GM23338 (cell line): ENCODE measurements around the gene HPF1. TPM values are rescaled to one million over a fixed set of nuclear protein-coding genes. Genes with fewer than 3 reads are reported as not detected.

Experiments used
- ATAC-seq: fragments of 200-7000 bp; cut with Tn5 transposase; 3 replicates; pipeline ENCODE4 v1.9.1; 2020
- DNase-seq: peaks from one replicate; pipeline ENCODE4 v3.0.0-alpha.2; 2015; ENCODE audit warnings: low spot score
- H2AFZ ChIP-seq: fragments of 200-600 bp; sonication (generic); 2 replicates; pipeline ENCODE4 v1.8.0; 2016; ENCODE audit warnings: antibody characterized with exemption, mild to moderate bottlenecking, moderate library complexity
- H3F3A ChIP-seq: fragments of 200-600 bp; sonication (generic); replicated peaks from 2 replicates; pipeline ENCODE4 v1.8.0; 2017; ENCODE audit warnings: antibody characterized with exemption, mixed run types, low read depth
- H3K27ac ChIP-seq: fragments of 200-600 bp; sonication (generic); 2 replicates; pipeline ENCODE4 v1.6.1; 2016; ENCODE audit warnings: low read depth
- H3K27me3 ChIP-seq: fragments of 200-600 bp; sonication (generic); 2 replicates; pipeline ENCODE4 v1.8.0; 2016; ENCODE audit warnings: mild to moderate bottlenecking, mixed run types, moderate library complexity; ENCODE audit not compliant: insufficient read depth
- H3K36me3 ChIP-seq: fragments of 200-600 bp; sonication (generic); 2 replicates; pipeline ENCODE4 v1.8.0; 2016; ENCODE audit warnings: mild to moderate bottlenecking; ENCODE audit not compliant: insufficient read depth
- H3K4me1 ChIP-seq: fragments of 200-600 bp; sonication (generic); 2 replicates; pipeline ENCODE4 v1.8.0; 2016; ENCODE audit warnings: mild to moderate bottlenecking, moderate library complexity; ENCODE audit not compliant: insufficient read depth
- H3K4me2 ChIP-seq: fragments of 200-600 bp; sonication (generic); 2 replicates; pipeline ENCODE4 v1.7.1; 2017; ENCODE audit warnings: mixed run types
- H3K4me3 ChIP-seq: fragments of 200-600 bp; sonication (generic); 2 replicates; pipeline ENCODE4 v1.6.1; 2016; ENCODE audit warnings: mixed run types
- H3K79me2 ChIP-seq: fragments of 200-600 bp; sonication (generic); replicated peaks from 2 replicates; pipeline ENCODE4 v1.8.0; 2017; ENCODE audit warnings: mild to moderate bottlenecking; ENCODE audit not compliant: insufficient read depth
- H3K9me2 ChIP-seq: fragments of 200-600 bp; sonication (generic); 2 replicates; pipeline ENCODE4 v1.8.0; 2017; ENCODE audit not compliant: insufficient read depth
- H4K20me1 ChIP-seq: fragments of 200-600 bp; sonication (generic); replicated peaks from 2 replicates; pipeline ENCODE4 v1.8.0; 2017; ENCODE audit warnings: mild to moderate bottlenecking; ENCODE audit not compliant: insufficient read depth
- H3K27ac Mint-ChIP-seq: 2 replicates; pipeline ENCODE4 v1.8.0; 2020; ENCODE audit warnings: inconsistent platforms, mild to moderate bottlenecking, moderate library complexity, mixed read lengths
- H3K27me3 Mint-ChIP-seq: 3 replicates; pipeline ENCODE4 v1.8.0; 2022; ENCODE audit warnings: low read depth, mild to moderate bottlenecking, moderate library complexity, mixed read lengths, inconsistent platforms; ENCODE audit not compliant: insufficient read depth, poor library complexity
- H3K36me3 Mint-ChIP-seq: 3 replicates; pipeline ENCODE4 v1.8.0; 2021; ENCODE audit warnings: low read depth, mild to moderate bottlenecking, inconsistent platforms, moderate library complexity, mixed read lengths
- H3K4me1 Mint-ChIP-seq: 3 replicates; pipeline ENCODE4 v1.8.0; 2020; ENCODE audit warnings: mild to moderate bottlenecking, inconsistent platforms, mixed read lengths
- H3K4me3 Mint-ChIP-seq: 3 replicates; pipeline ENCODE4 v1.8.0; 2021; ENCODE audit warnings: moderate library complexity, mild to moderate bottlenecking, inconsistent platforms, mixed read lengths
- H3K9me3 Mint-ChIP-seq: 3 replicates; pipeline ENCODE4 v1.8.0; 2020; ENCODE audit warnings: moderate library complexity, mild to moderate bottlenecking, inconsistent platforms, mixed read lengths
- EZH2 ChIP-seq: fragments of 200-600 bp; sonication (generic); IDR thresholded peaks from one replicate; pipeline ENCODE4 v1.8.0; 2017; ENCODE audit warnings: antibody characterized with exemption, mild to moderate bottlenecking, low read depth; ENCODE audit not compliant: unreplicated experiment
- EZH2phosphoT487 ChIP-seq: fragments of 200-600 bp; sonication (generic); IDR thresholded peaks from one replicate; pipeline ENCODE4 v1.8.1; 2018; ENCODE audit warnings: antibody characterized with exemption; ENCODE audit not compliant: unreplicated experiment
- JUNB ChIP-seq: IDR thresholded peaks from one replicate; pipeline ENCODE4 v1.6.1; 2016; ENCODE audit warnings: antibody characterized with exemption; ENCODE audit not compliant: unreplicated experiment
- NANOG ChIP-seq: IDR thresholded peaks from 2 replicates; pipeline ENCODE4 v1.6.1; 2016; ENCODE audit warnings: antibody characterized with exemption, borderline replicate concordance
- POLR2AphosphoS5 ChIP-seq: IDR thresholded peaks from 2 replicates; pipeline ENCODE4 v1.6.1; 2016; ENCODE audit warnings: antibody characterized with exemption, low read depth
- REST ChIP-seq: IDR thresholded peaks from one replicate; pipeline ENCODE4 v1.6.1; 2018; ENCODE audit warnings: antibody characterized with exemption; ENCODE audit not compliant: unreplicated experiment
- STAT1 ChIP-seq: IDR thresholded peaks from one replicate; pipeline ENCODE4 v1.6.1; 2016; ENCODE audit warnings: antibody characterized with exemption; ENCODE audit not compliant: unreplicated experiment
- ZNF114 ChIP-seq: fragments of 250-450 bp; sonication (Bioruptor Pico); IDR thresholded peaks from 2 replicates; pipeline ENCODE4 v1.5.0; 2020; ENCODE audit warnings: mild to moderate bottlenecking, moderate library complexity
- ZNF331 ChIP-seq: fragments of 250-450 bp; sonication (Bioruptor Pico); IDR thresholded peaks from 2 replicates; pipeline ENCODE4 v1.5.0; 2020; ENCODE audit warnings: low read depth, mild to moderate bottlenecking, moderate library complexity
- polyA plus RNA-seq: library from polyadenylated mRNA; unstranded; fragments of >200 nt; fragmentation: Nextera tagmentation; extraction: Ambion mirVana; gene quantifications from 2 replicates; pipeline ENCODE4 v1.2.1, GENCODE V29; 2016
- total RNA-seq: library from RNA; depleted of rRNA; stranded (reverse); fragments of >200 nt; shearing (Covaris generic); gene quantifications from 2 replicates; pipeline ENCODE4 v1.2.3, GENCODE V29; 2014; rRNA removed

The HPF1 gene
- total and polyA plus RNA-seq, 2 experiments from 2014 or later = 57.6 to 128 TPM

DNA sequence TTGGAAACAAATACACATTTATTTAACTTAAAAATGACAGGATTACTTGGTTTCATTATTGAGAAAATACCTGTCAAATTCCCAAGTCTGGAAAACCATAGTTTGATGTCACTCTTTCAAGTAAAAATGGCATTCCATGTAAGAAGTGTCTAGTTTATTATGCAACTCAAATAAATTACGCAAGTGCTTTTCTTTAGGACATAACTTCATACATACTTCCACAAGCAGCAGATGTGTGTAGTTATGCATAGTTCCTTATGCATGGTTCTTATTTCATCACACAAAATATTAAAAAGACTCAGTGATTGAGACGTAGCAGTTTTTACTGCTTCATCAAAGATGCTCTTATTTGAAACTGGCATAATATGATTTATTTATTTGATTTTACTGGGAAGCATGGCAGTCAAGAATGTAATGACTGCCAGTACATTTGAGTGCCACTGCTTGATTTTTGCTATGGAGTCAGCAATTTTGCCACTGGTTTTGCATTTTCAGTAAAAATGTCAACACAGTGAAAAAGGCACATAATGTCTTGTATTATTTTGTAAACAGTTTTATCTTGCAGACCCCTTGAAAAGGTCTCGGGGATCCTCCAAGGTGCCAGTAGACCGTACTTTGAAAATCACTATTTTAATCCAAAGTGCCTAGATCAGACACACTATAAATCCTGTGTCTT lies 75.2 kb downstream of the HPF1 start:
- Histone ChIP-seq H3K4me1 (no peaks in the 10 kb centered on the region), H3K4me2 (no peak overlapping the region), H4K20me1 (no peaks in the 10 kb centered on the region), H3K9me2 (no peaks in the 10 kb centered on the region), H3K27me3 (no peaks in the 10 kb centered on the region), H3K79me2 (0 out of 2 replicates have a peak, but pooled peaks cover 3% of the 10 kb centered on the region), H3K4me3 (no peak overlapping the region), H3K36me3 (0 out of 2 replicates have a peak, but pooled peaks cover 5% of the 10 kb centered on the region), H3K27ac (no peak overlapping the region), H2AFZ (no peak overlapping the region), H3F3A (no peaks in the 10 kb centered on the region)
- Mint-ChIP-seq H3K27me3 (no peaks in the 10 kb centered on the region), H3K4me3 (no peak overlapping the region), H3K4me1 (no peaks in the 10 kb centered on the region), H3K36me3 (peaks cover 39% of the 10 kb centered on the region), H3K27ac (no peak overlapping the region), H3K9me3 (peaks cover 20% of the 10 kb centered on the region)
- no peak for ATAC-seq
- no peak for DNase-seq
- TF ChIP-seq JUNB (no peak), ZNF331 (CRISPR knock-in tag) (no peak), EZH2phosphoT487 (no peak), EZH2 (no peak), POLR2AphosphoS5 (no peak), REST (no peak), STAT1 (no peak), NANOG (no peak), ZNF114 (CRISPR knock-in tag) (no peak)

Other genes starting within 250 kb of the HPF1 start
- gene NEK1, start 145.4 kb downstream of the HPF1 start, total RNA-seq = 9.3 and 11.4 TPM in 2 replicates
- 13.1 and 19.5 TPM in 2 replicates for gene NEK1, start 145.4 kb downstream of the HPF1 start, polyA plus RNA-seq
- gene CLCN3, start 137.4 kb downstream of the HPF1 start, total RNA-seq = 22.9 and 23.7 TPM in 2 replicates
- 9.6 and 10.9 TPM in 2 replicates for gene CLCN3, start 137.4 kb downstream of the HPF1 start, polyA plus RNA-seq